GM23248 (cell line): ENCODE measurements around the gene PRSS2. TPM values are rescaled to one million over a fixed set of nuclear protein-coding genes. Genes with fewer than 3 reads are reported as not detected.
"Not testable (repeated sequence)": the region's sequence is repeated elsewhere in the genome, so short reads cannot be mapped to it uniquely, and the experiment has no call there.

Source experiments
- DNase-seq: peaks from one replicate; pipeline ENCODE4 v3.0.0-alpha.2; 2015
- H2AFZ ChIP-seq: fragments of 200-600 bp; sonication (generic); 2 replicates; pipeline ENCODE4 v1.6.1; 2016; ENCODE audit warnings: antibody characterized with exemption
- H3F3A ChIP-seq: fragments of 200-600 bp; sonication (generic); 2 replicates; pipeline ENCODE4 v1.6.1; 2016; ENCODE audit warnings: mild to moderate bottlenecking, antibody characterized with exemption, mixed run types; ENCODE audit not compliant: insufficient read depth
- H3K27ac ChIP-seq: fragments of 200-600 bp; sonication (generic); 2 replicates; pipeline ENCODE4 v1.5.1; 2016; ENCODE audit warnings: mild to moderate bottlenecking
- H3K27me3 ChIP-seq: fragments of 200-600 bp; sonication (generic); replicated peaks from 2 replicates; pipeline ENCODE4 v1.6.1; 2016; ENCODE audit warnings: mild to moderate bottlenecking; ENCODE audit not compliant: insufficient read depth
- H3K36me3 ChIP-seq: fragments of 200-600 bp; sonication (generic); 2 replicates; pipeline ENCODE4 v1.6.1; 2016; ENCODE audit warnings: low read depth, mild to moderate bottlenecking
- H3K4me1 ChIP-seq: fragments of 200-600 bp; sonication (generic); 2 replicates; pipeline ENCODE4 v1.6.1; 2016; ENCODE audit warnings: mild to moderate bottlenecking; ENCODE audit not compliant: insufficient read depth
- H3K4me2 ChIP-seq: fragments of 200-600 bp; sonication (generic); one replicate; pipeline ENCODE4 v1.6.1; 2016; ENCODE audit warnings: mild to moderate bottlenecking; ENCODE audit not compliant: unreplicated experiment
- H3K4me3 ChIP-seq: fragments of 200-600 bp; sonication (generic); 2 replicates; pipeline ENCODE4 v1.5.1; 2016; ENCODE audit warnings: mild to moderate bottlenecking
- H3K79me2 ChIP-seq: fragments of 200-600 bp; sonication (generic); 2 replicates; pipeline ENCODE4 v1.6.1; 2016; ENCODE audit warnings: mild to moderate bottlenecking; ENCODE audit not compliant: insufficient read depth
- H3K9ac ChIP-seq: fragments of 200-600 bp; sonication (generic); 2 replicates; pipeline ENCODE4 v1.6.1; 2016; ENCODE audit warnings: mild to moderate bottlenecking
- H3K9me2 ChIP-seq: fragments of 200-600 bp; sonication (generic); 2 replicates; pipeline ENCODE4 v1.6.1; 2016; ENCODE audit warnings: mixed run types, mild to moderate bottlenecking, moderate library complexity; ENCODE audit not compliant: insufficient read depth
- H3K9me3 ChIP-seq: fragments of 200-600 bp; sonication (generic); one replicate; pipeline ENCODE4 v1.6.1; 2017; ENCODE audit warnings: low read depth
- H4K20me1 ChIP-seq: fragments of 200-600 bp; sonication (generic); 2 replicates; pipeline ENCODE4 v1.6.0; 2016; ENCODE audit not compliant: insufficient read depth
- EZH2 ChIP-seq: fragments of 200-600 bp; sonication (generic); IDR thresholded peaks from 2 replicates; pipeline ENCODE4 v1.6.1; 2018; ENCODE audit warnings: antibody characterized with exemption, mild to moderate bottlenecking; ENCODE audit not compliant: insufficient read depth, poor library complexity, severe bottlenecking
- EZH2phosphoT487 ChIP-seq: fragments of 200-600 bp; sonication (generic); IDR thresholded peaks from 2 replicates; pipeline ENCODE4 v1.6.1; 2018; ENCODE audit warnings: antibody characterized with exemption, moderate library complexity, mild to moderate bottlenecking, low read depth; ENCODE audit not compliant: insufficient read depth
- WGBS, 2 experiments: methylation state at CpG; one replicate each; pipeline ENCODE4 v1.1.6; 2015 to 2017; ENCODE audit warnings: low lambda C conversion rate in 2 of 2, low coverage in 1 of 2; ENCODE audit errors: missing lambda C conversion rate in 2 of 2; 5-methylcytosine and 5-hydroxymethylcytosine counted together
- in situ Hi-C: fragments of 300-500 bp; cut with MboI; formaldehyde crosslinking; loops from 2 replicates; pipeline ENCODE4 v1.15.0; 2020
- polyA plus RNA-seq: library from polyadenylated mRNA; unstranded; fragments of >200 nt; fragmentation: Nextera tagmentation; extraction: Ambion mirVana; gene quantifications from 2 replicates; pipeline ENCODE4 v1.2.1, GENCODE V29; 2016
- total RNA-seq: library from RNA; depleted of rRNA; stranded (reverse); fragments of >200 nt; shearing (Covaris generic); gene quantifications from 2 replicates; pipeline ENCODE4 v1.2.3, GENCODE V29; 2014

Gene PRSS2
- total and polyA plus RNA-seq, 2 experiments from 2014 or later: not detected

- DNase-seq: no peak
- H3K9ac ChIP-seq: no peak overlapping the region
- no peaks in the 10 kb centered on the region for H3K4me1 ChIP-seq
- H3K36me3 ChIP-seq: no peaks in the 10 kb centered on the region
- no peak overlapping the region for H2AFZ ChIP-seq
- no peaks in the 10 kb centered on the region for H3K79me2 ChIP-seq
- H3K4me2 ChIP-seq: no peak overlapping the region
- in situ Hi-C loops: no loop called here
- H3K9me3 ChIP-seq: no peaks in the 10 kb centered on the region
- TF ChIP-seq EZH2phosphoT487 (no peak), EZH2 (no peak)
- H3K9me2 ChIP-seq: no peaks in the 10 kb centered on the region
- WGBS, 2 experiments: 44 to 47% methylated on average over 2 of the region's 2 CpGs
- no peak overlapping the region for H3K27ac ChIP-seq
- H4K20me1 ChIP-seq: no peaks in the 10 kb centered on the region
- H3F3A ChIP-seq: no peaks in the 10 kb centered on the region
- no peak overlapping the region for H3K4me3 ChIP-seq
- no peaks in the 10 kb centered on the region; the same call in none of the 2 replicates for H3K27me3 ChIP-seq
Observed at GRCh38 chr7:142739923-142740492, 30.8 kb upstream of the PRSS2 start.

GRCh38 chr7:142740786-142741185, 30.0 kb upstream of the PRSS2 start:
- Histone ChIP-seq H3K79me2 (no peaks in the 10 kb centered on the region), H3K9me3 (no peaks in the 10 kb centered on the region), H3K4me3 (no peak overlapping the region), H3K4me1 (no peaks in the 10 kb centered on the region), H3K9me2 (no peaks in the 10 kb centered on the region), H3K27ac (no peak overlapping the region), H3K36me3 (no peaks in the 10 kb centered on the region), H3K27me3 (no peaks in the 10 kb centered on the region; the same call in none of the 2 replicates), H3K9ac (no peak overlapping the region), H3F3A (no peaks in the 10 kb centered on the region), H3K4me2 (no peak overlapping the region), H2AFZ (no peak overlapping the region), H4K20me1 (no peaks in the 10 kb centered on the region)
- in situ Hi-C loops: no loop called here
- TF ChIP-seq EZH2phosphoT487 (no peak), EZH2 (no peak)
- WGBS, 2 experiments: 33 to 43% methylated on average over 5 of the region's 5 CpGs
- DNase-seq: no peak

GRCh38 chr7:142741932-142742331, 28.8 kb upstream of the PRSS2 start:
- H3K4me2 ChIP-seq, H3K4me1 ChIP-seq, H3K27me3 ChIP-seq, H3K79me2 ChIP-seq, H3K9me3 ChIP-seq, DNase-seq, H3F3A ChIP-seq, H3K27ac ChIP-seq, H2AFZ ChIP-seq, H3K36me3 ChIP-seq, H4K20me1 ChIP-seq, H3K9ac ChIP-seq, H3K9me2 ChIP-seq, H3K4me3 ChIP-seq, in situ Hi-C loops: not testable (repeated sequence)

DNA sequence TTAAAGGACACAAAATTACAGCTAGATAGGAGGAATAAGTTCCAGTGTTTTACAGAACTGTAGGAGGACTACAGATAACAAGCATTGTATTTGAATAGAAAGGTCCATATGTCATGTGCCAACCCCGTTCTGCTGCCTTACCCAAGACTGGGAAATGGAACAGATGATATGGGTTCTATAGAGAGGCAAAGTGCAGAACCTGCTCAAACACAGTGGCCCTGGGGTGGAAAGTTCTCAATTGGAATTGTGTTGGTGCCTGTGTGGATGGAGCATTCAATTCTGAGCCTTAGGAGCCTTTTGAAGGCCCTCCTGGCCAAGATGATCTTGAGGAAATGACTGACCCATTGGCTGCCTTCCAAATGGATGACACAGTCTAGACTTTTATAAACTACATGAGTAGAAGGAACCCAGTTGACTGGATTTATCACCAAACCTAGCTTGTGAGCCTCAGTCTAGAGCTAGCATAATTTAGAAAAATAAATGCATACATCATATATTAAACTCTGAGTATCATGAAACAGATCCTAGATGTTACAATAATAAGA, 25.6 kb upstream of the PRSS2 start:
- Histone ChIP-seq H3K4me2 (no peak overlapping the region), H3K9me2 (no peaks in the 10 kb centered on the region), H4K20me1 (no peaks in the 10 kb centered on the region), H3F3A (no peaks in the 10 kb centered on the region), H3K4me1 (no peaks in the 10 kb centered on the region), H3K9ac (no peak overlapping the region), H3K4me3 (no peak overlapping the region), H3K27me3 (no peaks in the 10 kb centered on the region; the same call in none of the 2 replicates), H2AFZ (no peak overlapping the region), H3K9me3 (no peaks in the 10 kb centered on the region), H3K79me2 (no peaks in the 10 kb centered on the region), H3K27ac (no peak overlapping the region), H3K36me3 (no peaks in the 10 kb centered on the region)
- in situ Hi-C loops: no loop called here
- WGBS, 2 experiments: 45 to 69% methylated on average over 1 of the region's 1 CpG
- TF ChIP-seq EZH2: no peak
- TF ChIP-seq EZH2phosphoT487: no peak
- DNase-seq: peak; percentile 28

GRCh38 chr7:142745745-142746144, 25.0 kb upstream of the PRSS2 start:
- no peaks in the 10 kb centered on the region for H4K20me1 ChIP-seq
- no peak overlapping the region for H2AFZ ChIP-seq
- no peak overlapping the region for H3K4me3 ChIP-seq
- H3F3A ChIP-seq: no peaks in the 10 kb centered on the region
- H3K4me2 ChIP-seq: no peak overlapping the region
- no peak overlapping the region for H3K9ac ChIP-seq
- no peak for DNase-seq
- in situ Hi-C loops: no loop called here
- H3K79me2 ChIP-seq: no peaks in the 10 kb centered on the region
- H3K9me3 ChIP-seq: no peaks in the 10 kb centered on the region
- no peaks in the 10 kb centered on the region for H3K9me2 ChIP-seq
- TF ChIP-seq EZH2phosphoT487: no peak
- no peaks in the 10 kb centered on the region for H3K4me1 ChIP-seq
- 85 to 88% methylated on average over 4 of the region's 4 CpGs for WGBS, 2 experiments
- no peak overlapping the region for H3K27ac ChIP-seq
- no peaks in the 10 kb centered on the region for H3K36me3 ChIP-seq
- H3K27me3 ChIP-seq: no peaks in the 10 kb centered on the region; the same call in none of the 2 replicates
